Smooth muscle cell (in vitro differentiated cells): ENCODE data around the gene LRRC72. TPM values are rescaled to one million over a fixed set of nuclear protein-coding genes. Genes with fewer than 3 reads are reported as not detected.

Source experiments
- DNase-seq: peaks from one replicate; lab custom pipeline; 2025; ENCODE audit not compliant: unreplicated experiment; lab: John Stamatoyannopoulos, UW
- H2AFZ ChIP-seq: fragments of 200-600 bp; sonication (generic); 2 replicates; pipeline ENCODE4 v1.6.0; 2016; ENCODE audit warnings: antibody characterized with exemption, low read depth, mild to moderate bottlenecking
- H3F3A ChIP-seq: fragments of 200-600 bp; sonication (generic); 2 replicates; pipeline ENCODE4 v1.6.0; 2017; ENCODE audit warnings: antibody characterized with exemption, low read depth
- H3K27ac ChIP-seq: fragments of 200-600 bp; sonication (generic); 2 replicates; pipeline ENCODE4 v1.5.1; 2016; ENCODE audit warnings: low read depth, mild to moderate bottlenecking
- H3K27me3 ChIP-seq: fragments of 200-600 bp; sonication (generic); 2 replicates; pipeline ENCODE4 v1.6.1; 2016; ENCODE audit warnings: low read depth, mild to moderate bottlenecking
- H3K36me3 ChIP-seq: fragments of 200-600 bp; sonication (generic); 2 replicates; pipeline ENCODE4 v1.5.1; 2016; ENCODE audit warnings: low read depth
- H3K4me1 ChIP-seq: fragments of 200-600 bp; sonication (generic); 2 replicates; pipeline ENCODE4 v1.5.1; 2016; ENCODE audit warnings: low read depth
- H3K4me2 ChIP-seq: fragments of 200-600 bp; sonication (generic); 2 replicates; pipeline ENCODE4 v1.6.0; 2016; ENCODE audit warnings: mild to moderate bottlenecking
- H3K4me3 ChIP-seq: fragments of 200-600 bp; sonication (generic); 2 replicates; pipeline ENCODE4 v1.5.1; 2016; ENCODE audit warnings: mild to moderate bottlenecking
- H3K79me2 ChIP-seq: fragments of 200-600 bp; sonication (generic); 2 replicates; pipeline ENCODE4 v1.6.0; 2016; ENCODE audit warnings: low read depth, mild to moderate bottlenecking
- H3K9ac ChIP-seq: fragments of 200-600 bp; sonication (generic); 2 replicates; pipeline ENCODE4 v1.6.0; 2016; ENCODE audit warnings: low read depth
- H3K9me3 ChIP-seq: fragments of 200-600 bp; sonication (generic); replicated peaks from 2 replicates; pipeline ENCODE4 v1.5.1; 2016; ENCODE audit warnings: low read depth
- H4K20me1 ChIP-seq: fragments of 200-600 bp; sonication (generic); 2 replicates; pipeline ENCODE4 v1.6.0; 2016; ENCODE audit warnings: low read depth
- CTCF ChIP-seq: fragments of 200-600 bp; sonication (generic); IDR thresholded peaks from 2 replicates; pipeline ENCODE4 v1.5.1; 2017; ENCODE audit warnings: borderline replicate concordance, mild to moderate bottlenecking, antibody characterized with exemption; ENCODE audit not compliant: insufficient read depth, poor library complexity, severe bottlenecking
- WGBS: methylation state at CpG from one replicate; pipeline ENCODE4 v1.1.7; 2016; ENCODE audit warnings: low lambda C conversion rate; 5-methylcytosine and 5-hydroxymethylcytosine counted together
- polyA plus RNA-seq: library from polyadenylated mRNA; unstranded; fragments of >200 nt; fragmentation: Nextera tagmentation; extraction: Ambion mirVana; gene quantifications from 2 replicates; pipeline ENCODE4 v1.2.1, GENCODE V29; 2016
- total RNA-seq: library from RNA; depleted of rRNA; stranded (reverse); fragments of >200 nt; gene quantifications from 2 replicates; pipeline ENCODE4 v1.2.3, GENCODE V29; 2014

The LRRC72 gene
- total RNA-seq (not detected in 2 replicates), polyA plus RNA-seq (not detected in 2 replicates)

GRCh38 chr7:16526742-16527540 is at the start of gene LRRC72:
LRRC72 (plus strand) TSS chr7:16526825; CDS start chr7:16526953, 128 bp downstream.
- Histone ChIP-seq H3K27me3 (no peaks in the 10 kb centered on the region), H3K79me2 (no peaks in the 10 kb centered on the region), H3K36me3 (no peaks in the 10 kb centered on the region), H3K4me1 (no peaks in the 10 kb centered on the region), H3K9ac (no peak within 1 kb of the TSS), H3K9me3 (no peaks in the 10 kb centered on the region), H2AFZ (no peak within 1 kb of the TSS), H3K4me3 (no peak within 1 kb of the TSS), H4K20me1 (no peaks in the 10 kb centered on the region), H3K27ac (no peak within 1 kb of the TSS), H3F3A (no peaks in the 10 kb centered on the region), H3K4me2 (no peak within 1 kb of the TSS)
- 97% methylated on average over 31 of the region's 31 CpGs for WGBS
- no peak for DNase-seq
- no peak for TF ChIP-seq CTCF

- no peak overlapping the region for H3K4me2 ChIP-seq
- H3K36me3 ChIP-seq, result no peaks in the 10 kb centered on the region
- no peak overlapping the region for H3K27ac ChIP-seq
- H3K4me3 ChIP-seq, result no peak overlapping the region
- H3K4me1 ChIP-seq, result no peaks in the 10 kb centered on the region
- no peak for DNase-seq
- no peaks in the 10 kb centered on the region for H3F3A ChIP-seq
- no peaks in the 10 kb centered on the region for H3K27me3 ChIP-seq
- WGBS, result 93% methylated on average over 4 of the region's 4 CpGs
- no peak overlapping the region for H2AFZ ChIP-seq
- H3K9me3 ChIP-seq, result no peaks in the 10 kb centered on the region
- no peaks in the 10 kb centered on the region for H3K79me2 ChIP-seq
- H3K9ac ChIP-seq, result no peak overlapping the region
- no peak for TF ChIP-seq CTCF
- no peaks in the 10 kb centered on the region for H4K20me1 ChIP-seq
These were observed 47.5 kb upstream of the LRRC72 start for GRCh38 chr7:16479161-16479560.

GRCh38 chr7:16479591-16479990 is 47.0 kb upstream of the LRRC72 start:
- DNase-seq, result no peak
- Histone ChIP-seq H2AFZ (no peak overlapping the region), H3F3A (no peaks in the 10 kb centered on the region), H3K27ac (no peak overlapping the region), H3K27me3 (no peaks in the 10 kb centered on the region), H3K9ac (no peak overlapping the region), H3K36me3 (no peaks in the 10 kb centered on the region), H3K4me1 (no peaks in the 10 kb centered on the region), H4K20me1 (no peaks in the 10 kb centered on the region), H3K9me3 (no peaks in the 10 kb centered on the region), H3K79me2 (no peaks in the 10 kb centered on the region), H3K4me3 (no peak overlapping the region), H3K4me2 (no peak overlapping the region)
- 88% methylated on average over 7 of the region's 7 CpGs for WGBS
- no peak for TF ChIP-seq CTCF
